K562 (cell line): ENCODE measurements around the gene CCDC144A.

ENCODE experiments used
- BHLHE40 ChIP-seq: IDR thresholded peaks from 2 replicates; pipeline ENCODE4 v1.6.1; 2011; ENCODE audit warnings: low read length, improper control_type of control experiment
- CHD1 ChIP-seq: fragments of 200-600 bp; sonication (generic); IDR thresholded peaks from one replicate; pipeline ENCODE4 v1.6.1; 2012; ENCODE audit warnings: mild to moderate bottlenecking, moderate library complexity, low read length, inconsistent platforms
- ETV5 ChIP-seq: sonication (generic); formaldehyde crosslinking; IDR thresholded peaks from 2 replicates; pipeline ENCODE4 v1.4.0; 2020; ENCODE audit warnings: low read depth, mild to moderate bottlenecking, missing genetic modification reagents
- HNRNPUL1 ChIP-seq: fragments of 200-400 bp; formaldehyde crosslinking; IDR thresholded peaks from 2 replicates; pipeline ENCODE4 v1.6.1; 2017; ENCODE audit warnings: low read length
- NR1H2 ChIP-seq: sonication (generic); formaldehyde crosslinking; IDR thresholded peaks from 2 replicates; pipeline ENCODE4 v1.4.0; 2020; ENCODE audit warnings: mild to moderate bottlenecking, missing genetic modification reagents
- RFX5 ChIP-seq: IDR thresholded peaks from 2 replicates; pipeline ENCODE4 v1.6.1; 2011; ENCODE audit warnings: low read depth, mild to moderate bottlenecking, improper control_type of control experiment, low read length
- RNF2 ChIP-seq: sonication (generic); IDR thresholded peaks from 2 replicates; pipeline ENCODE4 v1.6.1; 2016
- SETDB1 ChIP-seq: IDR thresholded peaks from one replicate; pipeline ENCODE4 v1.6.1; 2012; ENCODE audit warnings: low read length, control low read depth, inconsistent platforms
- TF ChIP-seq, protein P1 (sequence below): fragments of 250-450 bp; sonication (Bioruptor Pico); IDR thresholded peaks from 2 replicates; pipeline ENCODE4 v1.8.0; 2022; ENCODE audit warnings: inconsistent platforms
- TF ChIP-seq, protein P2 (sequence below), 2 experiments: fragments of 150-350 bp in 1 of 2; IDR thresholded peaks; 2 replicates each; pipeline ENCODE4 v1.6.1; 2012 to 2016; ENCODE audit warnings: low read depth in 2 of 2, low read length in 2 of 2, mild to moderate bottlenecking in 1 of 2, moderate library complexity in 1 of 2
- TF ChIP-seq, protein P3 (sequence below): sonication (generic); formaldehyde crosslinking; IDR thresholded peaks from 2 replicates; pipeline ENCODE4 v1.8.0; 2023; ENCODE audit warnings: mild to moderate bottlenecking, missing genetic modification reagents
- TF ChIP-seq, protein P4 (sequence below): sonication (generic); formaldehyde crosslinking; IDR thresholded peaks from 2 replicates; pipeline ENCODE4 v1.8.1; 2023; ENCODE audit warnings: mild to moderate bottlenecking, missing genetic modification reagents

DNA sequence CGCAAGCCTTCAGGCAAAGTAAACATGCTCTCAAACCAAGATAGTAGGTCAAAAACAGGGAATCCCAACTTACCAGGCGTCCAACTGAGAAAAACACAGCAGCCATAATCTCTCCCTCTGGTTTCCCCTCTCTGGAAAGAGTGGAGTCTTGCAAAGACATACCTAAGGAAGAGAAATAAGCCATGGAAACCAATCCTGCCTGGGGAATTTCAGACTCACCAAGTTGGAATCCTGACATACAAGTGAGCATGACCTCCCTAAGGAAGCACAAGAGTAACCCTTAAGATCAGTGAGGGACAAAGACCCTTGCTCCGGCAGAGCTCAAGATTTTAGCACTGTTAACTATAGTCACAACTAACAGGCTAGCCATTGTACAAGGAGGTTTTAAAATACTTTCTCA, 40.5 kb upstream of the CCDC144A start:
- TF ChIP-seq BHLHE40 (no peak), ETV5 (CRISPR knock-in tag) (no peak), NR1H2 (CRISPR knock-in tag) (no peak), RFX5 (no peak), RNF2 (no peak), CHD1 (no peak), SETDB1 (no peak), HNRNPUL1 (no peak)
- TF ChIP-seq, protein P1, sequence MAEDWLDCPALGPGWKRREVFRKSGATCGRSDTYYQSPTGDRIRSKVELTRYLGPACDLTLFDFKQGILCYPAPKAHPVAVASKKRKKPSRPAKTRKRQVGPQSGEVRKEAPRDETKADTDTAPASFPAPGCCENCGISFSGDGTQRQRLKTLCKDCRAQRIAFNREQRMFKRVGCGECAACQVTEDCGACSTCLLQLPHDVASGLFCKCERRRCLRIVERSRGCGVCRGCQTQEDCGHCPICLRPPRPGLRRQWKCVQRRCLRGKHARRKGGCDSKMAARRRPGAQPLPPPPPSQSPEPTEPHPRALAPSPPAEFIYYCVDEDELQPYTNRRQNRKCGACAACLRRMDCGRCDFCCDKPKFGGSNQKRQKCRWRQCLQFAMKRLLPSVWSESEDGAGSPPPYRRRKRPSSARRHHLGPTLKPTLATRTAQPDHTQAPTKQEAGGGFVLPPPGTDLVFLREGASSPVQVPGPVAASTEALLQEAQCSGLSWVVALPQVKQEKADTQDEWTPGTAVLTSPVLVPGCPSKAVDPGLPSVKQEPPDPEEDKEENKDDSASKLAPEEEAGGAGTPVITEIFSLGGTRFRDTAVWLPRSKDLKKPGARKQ (CRISPR knock-in tag): no peak
- TF ChIP-seq, protein P2, sequence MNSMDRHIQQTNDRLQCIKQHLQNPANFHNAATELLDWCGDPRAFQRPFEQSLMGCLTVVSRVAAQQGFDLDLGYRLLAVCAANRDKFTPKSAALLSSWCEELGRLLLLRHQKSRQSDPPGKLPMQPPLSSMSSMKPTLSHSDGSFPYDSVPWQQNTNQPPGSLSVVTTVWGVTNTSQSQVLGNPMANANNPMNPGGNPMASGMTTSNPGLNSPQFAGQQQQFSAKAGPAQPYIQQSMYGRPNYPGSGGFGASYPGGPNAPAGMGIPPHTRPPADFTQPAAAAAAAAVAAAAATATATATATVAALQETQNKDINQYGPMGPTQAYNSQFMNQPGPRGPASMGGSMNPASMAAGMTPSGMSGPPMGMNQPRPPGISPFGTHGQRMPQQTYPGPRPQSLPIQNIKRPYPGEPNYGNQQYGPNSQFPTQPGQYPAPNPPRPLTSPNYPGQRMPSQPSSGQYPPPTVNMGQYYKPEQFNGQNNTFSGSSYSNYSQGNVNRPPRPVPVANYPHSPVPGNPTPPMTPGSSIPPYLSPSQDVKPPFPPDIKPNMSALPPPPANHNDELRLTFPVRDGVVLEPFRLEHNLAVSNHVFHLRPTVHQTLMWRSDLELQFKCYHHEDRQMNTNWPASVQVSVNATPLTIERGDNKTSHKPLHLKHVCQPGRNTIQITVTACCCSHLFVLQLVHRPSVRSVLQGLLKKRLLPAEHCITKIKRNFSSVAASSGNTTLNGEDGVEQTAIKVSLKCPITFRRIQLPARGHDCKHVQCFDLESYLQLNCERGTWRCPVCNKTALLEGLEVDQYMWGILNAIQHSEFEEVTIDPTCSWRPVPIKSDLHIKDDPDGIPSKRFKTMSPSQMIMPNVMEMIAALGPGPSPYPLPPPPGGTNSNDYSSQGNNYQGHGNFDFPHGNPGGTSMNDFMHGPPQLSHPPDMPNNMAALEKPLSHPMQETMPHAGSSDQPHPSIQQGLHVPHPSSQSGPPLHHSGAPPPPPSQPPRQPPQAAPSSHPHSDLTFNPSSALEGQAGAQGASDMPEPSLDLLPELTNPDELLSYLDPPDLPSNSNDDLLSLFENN (IDR thresholded peaks at IDR 0.05; ENCODE audit: low read depth in 2 of 2, low read length in 2 of 2): no peak
- TF ChIP-seq, protein P3, sequence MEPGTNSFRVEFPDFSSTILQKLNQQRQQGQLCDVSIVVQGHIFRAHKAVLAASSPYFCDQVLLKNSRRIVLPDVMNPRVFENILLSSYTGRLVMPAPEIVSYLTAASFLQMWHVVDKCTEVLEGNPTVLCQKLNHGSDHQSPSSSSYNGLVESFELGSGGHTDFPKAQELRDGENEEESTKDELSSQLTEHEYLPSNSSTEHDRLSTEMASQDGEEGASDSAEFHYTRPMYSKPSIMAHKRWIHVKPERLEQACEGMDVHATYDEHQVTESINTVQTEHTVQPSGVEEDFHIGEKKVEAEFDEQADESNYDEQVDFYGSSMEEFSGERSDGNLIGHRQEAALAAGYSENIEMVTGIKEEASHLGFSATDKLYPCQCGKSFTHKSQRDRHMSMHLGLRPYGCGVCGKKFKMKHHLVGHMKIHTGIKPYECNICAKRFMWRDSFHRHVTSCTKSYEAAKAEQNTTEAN (CRISPR knock-in tag): no peak
- TF ChIP-seq, protein P4, sequence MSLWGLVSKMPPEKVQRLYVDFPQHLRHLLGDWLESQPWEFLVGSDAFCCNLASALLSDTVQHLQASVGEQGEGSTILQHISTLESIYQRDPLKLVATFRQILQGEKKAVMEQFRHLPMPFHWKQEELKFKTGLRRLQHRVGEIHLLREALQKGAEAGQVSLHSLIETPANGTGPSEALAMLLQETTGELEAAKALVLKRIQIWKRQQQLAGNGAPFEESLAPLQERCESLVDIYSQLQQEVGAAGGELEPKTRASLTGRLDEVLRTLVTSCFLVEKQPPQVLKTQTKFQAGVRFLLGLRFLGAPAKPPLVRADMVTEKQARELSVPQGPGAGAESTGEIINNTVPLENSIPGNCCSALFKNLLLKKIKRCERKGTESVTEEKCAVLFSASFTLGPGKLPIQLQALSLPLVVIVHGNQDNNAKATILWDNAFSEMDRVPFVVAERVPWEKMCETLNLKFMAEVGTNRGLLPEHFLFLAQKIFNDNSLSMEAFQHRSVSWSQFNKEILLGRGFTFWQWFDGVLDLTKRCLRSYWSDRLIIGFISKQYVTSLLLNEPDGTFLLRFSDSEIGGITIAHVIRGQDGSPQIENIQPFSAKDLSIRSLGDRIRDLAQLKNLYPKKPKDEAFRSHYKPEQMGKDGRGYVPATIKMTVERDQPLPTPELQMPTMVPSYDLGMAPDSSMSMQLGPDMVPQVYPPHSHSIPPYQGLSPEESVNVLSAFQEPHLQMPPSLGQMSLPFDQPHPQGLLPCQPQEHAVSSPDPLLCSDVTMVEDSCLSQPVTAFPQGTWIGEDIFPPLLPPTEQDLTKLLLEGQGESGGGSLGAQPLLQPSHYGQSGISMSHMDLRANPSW: no peak
